SK-N-SH treated with all-trans-retinoic acid at 6 μM for 48 hours (cell line): Measurements from ENCODE around the gene GCLC.
A peak's percentile ranks its signal among the peaks of the same experiment; 100 is the strongest.

Source experiments
- BACH2 ChIP-seq: fragments of 250-450 bp; sonication (Bioruptor Pico); IDR thresholded peaks from 2 replicates; pipeline ENCODE4 v1.9.0; 2021; ENCODE audit warnings: mild to moderate bottlenecking, borderline replicate concordance
- CREB5 ChIP-seq: fragments of 250-450 bp; sonication (Bioruptor Pico); IDR thresholded peaks from 2 replicates; pipeline ENCODE4 v1.5.1; 2020; ENCODE audit warnings: low read depth, mild to moderate bottlenecking, moderate library complexity
- OSR1 ChIP-seq: fragments of 250-450 bp; sonication (Bioruptor Pico); IDR thresholded peaks from 2 replicates; pipeline ENCODE4 v1.8.0; 2022; ENCODE audit warnings: moderate library complexity, mild to moderate bottlenecking, inconsistent platforms
- RARB ChIP-seq: fragments of 250-450 bp; sonication (Bioruptor Pico); IDR thresholded peaks from 2 replicates; pipeline ENCODE4 v1.8.0; 2021; ENCODE audit warnings: mild to moderate bottlenecking, moderate library complexity
- ZNF565 ChIP-seq: fragments of 450-650 bp; formaldehyde crosslinking; conservative IDR thresholded peaks from 2 replicates; pipeline ENCODE4 v1.5.0; 2020; ENCODE audit warnings: low read depth, mild to moderate bottlenecking, moderate library complexity

- TF ChIP-seq ZNF565 (CRISPR knock-in tag), result no peak
- no peak for TF ChIP-seq CREB5
- TF ChIP-seq RARB (CRISPR knock-in tag), result no peak
- TF ChIP-seq BACH2 (CRISPR knock-in tag), result peak; percentile 83; the same call in 1 of the 2 replicates
- TF ChIP-seq OSR1 (CRISPR knock-in tag), result no peak
These were observed 3.1 kb upstream of the GCLC start for GRCh38 chr6:53547811-53548496.
